ENCODE measurements around the gene ANXA11. TPM values are rescaled to one million over a fixed set of nuclear protein-coding genes. Genes with fewer than 3 reads are reported as not detected.
A peak's percentile ranks its signal among the peaks of the same experiment; 100 is the strongest.
"Not testable (repeated sequence)": the region's sequence is repeated elsewhere in the genome, so short reads cannot be mapped to it uniquely, and the experiment has no call there.

The ANXA11 gene
- total RNA-seq, 2 experiments from 2014 or later = 181 to 191 TPM

GRCh38 chr10:80137920-80138319 lies 67.4 kb downstream of the ANXA11 start:
- Mint-ChIP-seq H3K27me3 (peaks cover 21% of the 10 kb centered on the region), H3K36me3 (no peaks in the 10 kb centered on the region), H3K4me3 (no peak overlapping the region), H3K4me1 (peaks cover 1% of the 10 kb centered on the region), H3K27ac (no peak overlapping the region), H3K9me3 (no peaks in the 10 kb centered on the region)
- no peak for DNase-seq

- Mint-ChIP-seq H3K36me3 (no peaks in the 10 kb centered on the region), H3K4me3 (no peak overlapping the region), H3K4me1 (peaks cover 3% of the 10 kb centered on the region), H3K27ac (peak overlapping the region; percentile 23), H3K27me3 (peaks cover 24% of the 10 kb centered on the region), H3K9me3 (no peaks in the 10 kb centered on the region)
- DNase-seq = no peak
Measured at GRCh38 chr10:80137031-80137862, 68.1 kb downstream of the ANXA11 start.

GRCh38 chr10:80136134-80136571 lies 69.2 kb downstream of the ANXA11 start:
- Mint-ChIP-seq H3K36me3 (no peaks in the 10 kb centered on the region), H3K27ac (no peak overlapping the region), H3K4me1 (peaks cover 3% of the 10 kb centered on the region), H3K4me3 (no peak overlapping the region), H3K9me3 (no peaks in the 10 kb centered on the region), H3K27me3 (peaks cover 34% of the 10 kb centered on the region)
- DNase-seq = no peak

- H3K36me3 Mint-ChIP-seq, DNase-seq, H3K4me3 Mint-ChIP-seq, H3K9me3 Mint-ChIP-seq, H3K4me1 Mint-ChIP-seq, H3K27ac Mint-ChIP-seq: not testable (repeated sequence)
- peaks cover 40% of the 10 kb centered on the region for H3K27me3 Mint-ChIP-seq
Measured at GRCh38 chr10:80133687-80134086, 71.7 kb downstream of the ANXA11 start.

- peaks cover 40% of the 10 kb centered on the region for H3K27me3 Mint-ChIP-seq
Measured at GRCh38 chr10:80133206-80133605, 72.1 kb downstream of the ANXA11 start.

GRCh38 chr10:80132299-80133139 lies 72.8 kb downstream of the ANXA11 start, which contains the start of gene PLAC9:
TSS of gene PLAC9 (plus strand) at chr10:80132730. CDS start at chr10:80132763, 33 bp downstream.
- Mint-ChIP-seq H3K4me3 (peak within 1 kb of the TSS; percentile 26), H3K9me3 (no peaks in the 10 kb centered on the region), H3K27me3 (peaks cover 40% of the 10 kb centered on the region), H3K27ac (no peak within 1 kb of the TSS), H3K36me3 (no peaks in the 10 kb centered on the region), H3K4me1 (peaks cover 3% of the 10 kb centered on the region)
- no peak for DNase-seq

More at GRCh38 chr10:80133206-80133605, 72.1 kb downstream of the ANXA11 start:
- Mint-ChIP-seq H3K4me3 (peak overlapping the region; percentile 26), H3K36me3 (no peaks in the 10 kb centered on the region), H3K9me3 (no peaks in the 10 kb centered on the region), H3K4me1 (peaks cover 3% of the 10 kb centered on the region), H3K27ac (no peak overlapping the region)
- DNase-seq = no peak

- no peak overlapping the region for H3K4me3 Mint-ChIP-seq
- H3K36me3 Mint-ChIP-seq = no peaks in the 10 kb centered on the region
- H3K27ac Mint-ChIP-seq = no peak overlapping the region
- H3K4me1 Mint-ChIP-seq = peaks cover 3% of the 10 kb centered on the region
- peaks cover 40% of the 10 kb centered on the region for H3K27me3 Mint-ChIP-seq
- DNase-seq = no peak
- no peaks in the 10 kb centered on the region for H3K9me3 Mint-ChIP-seq
Measured at GRCh38 chr10:80131499-80131901, 73.8 kb downstream of the ANXA11 start.

GRCh38 chr10:80126876-80127275 lies 78.5 kb downstream of the ANXA11 start:
- DNase-seq = no peak
- H3K27ac Mint-ChIP-seq = no peak overlapping the region
- no peaks in the 10 kb centered on the region for H3K4me1 Mint-ChIP-seq
- no peaks in the 10 kb centered on the region for H3K9me3 Mint-ChIP-seq
- H3K27me3 Mint-ChIP-seq = peaks cover 16% of the 10 kb centered on the region
- H3K36me3 Mint-ChIP-seq = no peaks in the 10 kb centered on the region
- H3K4me3 Mint-ChIP-seq = no peak overlapping the region

GRCh38 chr10:80122746-80123145 lies 82.6 kb downstream of the ANXA11 start:
- H3K9me3 Mint-ChIP-seq = no peaks in the 10 kb centered on the region
- no peaks in the 10 kb centered on the region for H3K36me3 Mint-ChIP-seq
- no peak overlapping the region for H3K27ac Mint-ChIP-seq
- no peak for DNase-seq
- no peak overlapping the region for H3K4me3 Mint-ChIP-seq
- H3K27me3 Mint-ChIP-seq = peaks cover 9% of the 10 kb centered on the region
- H3K4me1 Mint-ChIP-seq = no peaks in the 10 kb centered on the region

GRCh38 chr10:80122110-80122710 lies 83.1 kb downstream of the ANXA11 start:
- H3K4me3 Mint-ChIP-seq = no peak overlapping the region
- peaks cover 9% of the 10 kb centered on the region for H3K27me3 Mint-ChIP-seq
- DNase-seq = no peak
- H3K9me3 Mint-ChIP-seq = no peaks in the 10 kb centered on the region
- H3K27ac Mint-ChIP-seq = no peak overlapping the region
- H3K4me1 Mint-ChIP-seq = no peaks in the 10 kb centered on the region
- no peaks in the 10 kb centered on the region for H3K36me3 Mint-ChIP-seq

GRCh38 chr10:80118669-80119068 lies 86.7 kb downstream of the ANXA11 start:
- no peaks in the 10 kb centered on the region for H3K4me1 Mint-ChIP-seq
- no peak overlapping the region for H3K4me3 Mint-ChIP-seq
- no peaks in the 10 kb centered on the region for H3K9me3 Mint-ChIP-seq

GRCh38 chr10:80110986-80111385 lies 94.4 kb downstream of the ANXA11 start:
- DNase-seq = no peak
- Mint-ChIP-seq H3K27ac (no peak overlapping the region), H3K9me3 (peaks cover 15% of the 10 kb centered on the region), H3K4me3 (no peak overlapping the region), H3K4me1 (no peaks in the 10 kb centered on the region), H3K36me3 (no peaks in the 10 kb centered on the region), H3K27me3 (no peaks in the 10 kb centered on the region)

More at GRCh38 chr10:80118669-80119068, 86.7 kb downstream of the ANXA11 start:
- H3K27ac Mint-ChIP-seq = no peak overlapping the region
- peaks cover 9% of the 10 kb centered on the region for H3K27me3 Mint-ChIP-seq
- DNase-seq = no peak
- no peaks in the 10 kb centered on the region for H3K36me3 Mint-ChIP-seq

- Mint-ChIP-seq H3K9me3 (peaks cover 15% of the 10 kb centered on the region), H3K27ac (no peak overlapping the region), H3K27me3 (no peaks in the 10 kb centered on the region), H3K4me3 (no peak overlapping the region), H3K4me1 (peaks cover 8% of the 10 kb centered on the region), H3K36me3 (no peaks in the 10 kb centered on the region)
- DNase-seq = no peak
Measured at GRCh38 chr10:80108576-80109239, 96.6 kb downstream of the ANXA11 start.

GRCh38 chr10:80104066-80104926 lies 101.0 kb downstream of the ANXA11 start:
- H3K9me3 Mint-ChIP-seq = peaks cover 9% of the 10 kb centered on the region

More at GRCh38 chr10:80104066-80104926, 101.0 kb downstream of the ANXA11 start:
- peaks cover 8% of the 10 kb centered on the region for H3K4me1 Mint-ChIP-seq
- H3K36me3 Mint-ChIP-seq = no peaks in the 10 kb centered on the region
- no peak overlapping the region for H3K4me3 Mint-ChIP-seq
- no peak overlapping the region for H3K27ac Mint-ChIP-seq
- peaks cover under 1% of the 10 kb centered on the region for H3K27me3 Mint-ChIP-seq
- DNase-seq = no peak
